A673 (cell line): Measurements from ENCODE around the gene EPHA6. TPM values are rescaled to one million over a fixed set of nuclear protein-coding genes. Genes with fewer than 3 reads are reported as not detected.

Source experiments
- Bru-seq: library from RNA; stranded (reverse); fragments of 400-500 nt; gene quantifications from one replicate; lab custom pipeline; 2021; lab: Mats Ljungman, UMichigan
- BruChase-seq, 2 experiments: library from RNA; stranded (reverse); fragments of 400-500 nt; gene quantifications; one replicate each; lab custom pipeline; 2021; lab: Mats Ljungman, UMichigan
- BruUV-seq: library from RNA; stranded (reverse); fragments of 400-500 nt; replicated peaks from 2 replicates; lab custom pipeline; 2021; lab: Mats Ljungman, UMichigan
- CTCF ChIA-PET: fragments of 300-600 bp; sonication (Branson Sonifier 250); formaldehyde crosslinking; loops from one replicate; lab custom pipeline; 2022; ENCODE audit warnings: antibody characterized with exemption; lab: Charles Lee
- POLR2A ChIA-PET: fragments of 300-600 bp; sonication (Branson Sonifier 250); formaldehyde crosslinking; loops from one replicate; lab custom pipeline; 2022; ENCODE audit warnings: antibody characterized with exemption; ENCODE audit not compliant: low non-redundant PET; lab: Charles Lee
- DNase-seq: peaks from one replicate; pipeline ENCODE4 v3.0.0-alpha.2; 2015; ENCODE audit warnings: low spot score
- H3K27ac ChIP-seq: fragments of 200-600 bp; sonication (generic); 2 replicates; pipeline ENCODE4 v1.5.1; 2016; ENCODE audit warnings: mixed run types, low read depth, mild to moderate bottlenecking, mixed read lengths, antibody characterized with exemption, low read length; ENCODE audit not compliant: poor library complexity, severe bottlenecking
- H3K27me3 ChIP-seq: fragments of 200-600 bp; sonication (generic); replicated peaks from 2 replicates; pipeline ENCODE4 v1.6.1; 2017; ENCODE audit warnings: mixed run types, low read depth, mild to moderate bottlenecking, mixed read lengths, antibody characterized with exemption, low read length; ENCODE audit not compliant: insufficient read depth, poor library complexity
- H3K36me3 ChIP-seq: fragments of 200-600 bp; sonication (generic); 2 replicates; pipeline ENCODE4 v1.6.1; 2016; ENCODE audit warnings: mixed run types, mild to moderate bottlenecking, mixed read lengths, antibody characterized with exemption, low read length; ENCODE audit not compliant: insufficient read depth, poor library complexity, severe bottlenecking
- H3K4me1 ChIP-seq: fragments of 200-600 bp; sonication (generic); 2 replicates; pipeline ENCODE4 v1.6.1; 2017; ENCODE audit warnings: mixed run types, mild to moderate bottlenecking, mixed read lengths, antibody characterized with exemption, low read length; ENCODE audit not compliant: insufficient read depth, poor library complexity, severe bottlenecking
- H3K4me3 ChIP-seq: fragments of 200-600 bp; sonication (generic); 2 replicates; pipeline ENCODE4 v1.5.1; 2016; ENCODE audit warnings: low read depth, mixed run types, mild to moderate bottlenecking, mixed read lengths, low read length; ENCODE audit not compliant: poor library complexity, severe bottlenecking
- H3K9me3 ChIP-seq: fragments of 200-600 bp; sonication (generic); 2 replicates; pipeline ENCODE4 v1.6.1; 2016; ENCODE audit warnings: mixed run types, low read depth, mild to moderate bottlenecking, mixed read lengths, antibody characterized with exemption, low read length; ENCODE audit not compliant: poor library complexity, severe bottlenecking
- CTCF ChIP-seq: fragments of 300-800, 200-600 bp; sonication (generic); conservative IDR thresholded peaks from 2 replicates; pipeline ENCODE4 v1.5.1; 2017; ENCODE audit warnings: low read depth, mild to moderate bottlenecking, antibody characterized with exemption, low read length, moderate library complexity, mixed read lengths
- EZH2 ChIP-seq: fragments of 200-600 bp; sonication (generic); IDR thresholded peaks from 2 replicates; pipeline ENCODE4 v1.6.1; 2017; ENCODE audit warnings: borderline replicate concordance, low read depth, mild to moderate bottlenecking, mixed read lengths, antibody characterized with exemption, low read length; ENCODE audit not compliant: poor library complexity, severe bottlenecking
- intact Hi-C: fragments of 100-400 bp; cut with micrococcal nuclease; formaldehyde crosslinking; loops from one replicate; pipeline ENCODE4 v1.10.0; 2022; ENCODE audit not compliant: unreplicated experiment
- long read RNA-seq: library from polyadenylated mRNA; stranded (forward); transcript quantifications from one replicate; pipeline ENCODE4 v2.0.0, GENCODE V29; 2022
- total RNA-seq: library from RNA; stranded (reverse); gene quantifications from 2 replicates; pipeline ENCODE4 v1.2.3, GENCODE V29; 2021

The EPHA6 gene
- total RNA-seq (not detected in 2 replicates), Bru-seq, nascent RNA (percentile 0 among the genes with signal in this experiment), BruChase-seq, experiment 1, labeled RNA remaining after a 2-hour chase (percentile 0 among the genes with signal in this experiment), BruChase-seq, experiment 2, labeled RNA remaining after a 6-hour chase (percentile 0 among the genes with signal in this experiment)
- long read RNA-seq: 0 reads

- peak; percentile 33 for DNase-seq
- Histone ChIP-seq H3K4me1 (peaks cover 16% of the 10 kb centered on the region), H3K27me3 (peaks cover 47% of the 10 kb centered on the region), H3K27ac (no peak within 1 kb of the TSS), H3K4me3 (peak within 1 kb of the TSS; percentile 44), H3K36me3 (no peaks in the 10 kb centered on the region), H3K9me3 (no peaks in the 10 kb centered on the region)
- CTCF ChIA-PET: no interaction called here
- intact Hi-C loops: no loop called here
- BruUV-seq: no TSS peak
- TF ChIP-seq CTCF: no peak
- TF ChIP-seq EZH2: peak; percentile 89
- POLR2A ChIA-PET: no interaction called here
Observed at GRCh38 chr3:96813820-96814650, at the start of gene EPHA6. Gene EPHA6 (plus strand): TSS chr3:96814594.

DNA sequence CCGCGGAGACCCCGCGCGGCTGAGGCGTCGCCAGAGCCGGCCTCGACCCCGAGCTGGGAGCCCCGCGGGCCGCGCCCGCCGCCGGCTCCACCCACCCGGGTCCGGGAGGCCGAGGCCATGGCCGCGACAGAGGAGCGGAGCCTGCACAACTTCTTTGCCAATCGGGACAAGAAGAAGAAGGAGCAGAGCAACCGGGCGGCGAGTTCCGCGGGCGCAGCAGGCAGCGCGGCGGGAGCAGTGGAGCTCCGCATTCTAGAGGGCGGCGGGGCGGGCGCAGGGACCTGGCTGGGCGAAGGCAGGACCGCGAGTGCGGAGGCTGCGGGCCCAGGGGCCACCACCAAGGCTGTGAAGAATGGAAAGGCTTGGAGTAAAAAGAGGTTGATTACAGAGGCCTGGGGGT, 37.6 kb upstream of the EPHA6 start:
- H3K9me3 ChIP-seq: peaks cover 30% of the 10 kb centered on the region
- no peak overlapping the region for H3K27ac ChIP-seq
- TF ChIP-seq CTCF: no peak
- TF ChIP-seq EZH2: no peak
- BruUV-seq: no TSS peak
- ChIA-PET CTCF (no interaction called here), POLR2A (no interaction called here)
- H3K4me3 ChIP-seq: no peak overlapping the region
- intact Hi-C loops: no loop called here
- no peak for DNase-seq
- no peaks in the 10 kb centered on the region for H3K27me3 ChIP-seq
- no peaks in the 10 kb centered on the region for H3K4me1 ChIP-seq
- H3K36me3 ChIP-seq: no peaks in the 10 kb centered on the region

GRCh38 chr3:96779810-96780209, 34.6 kb upstream of the EPHA6 start:
- intact Hi-C loops: loop anchor here (10.0 kb wide), 1 partner anchor 65 kb away; no protein-coding TSS in a partner anchor
- Histone ChIP-seq H3K27ac (no peak overlapping the region), H3K4me3 (no peak overlapping the region), H3K9me3 (peaks cover 23% of the 10 kb centered on the region), H3K27me3 (no peaks in the 10 kb centered on the region), H3K4me1 (no peaks in the 10 kb centered on the region), H3K36me3 (no peaks in the 10 kb centered on the region)
- ChIA-PET POLR2A (no interaction called here), CTCF (no interaction called here)
- no TSS peak for BruUV-seq
- TF ChIP-seq EZH2: no peak
- no peak for TF ChIP-seq CTCF
- no peak for DNase-seq
